Loucy (cell line): ENCODE data around the gene SMOC2.

Experiments
- H2AFZ ChIP-seq: fragments of 200-600 bp; sonication (generic); 2 replicates; pipeline ENCODE4 v1.6.0; 2016; ENCODE audit warnings: antibody characterized with exemption, mild to moderate bottlenecking, low read length, moderate library complexity
- H3F3A ChIP-seq: fragments of 200-600 bp; 2 replicates; pipeline ENCODE4 v1.6.0; 2016; ENCODE audit warnings: antibody characterized with exemption, low read depth, mild to moderate bottlenecking
- H3K27me3 ChIP-seq: fragments of 200-600 bp; sonication (generic); 2 replicates; pipeline ENCODE4 v1.6.1; 2014; ENCODE audit warnings: low read length, mild to moderate bottlenecking; ENCODE audit not compliant: insufficient read depth, poor library complexity, severe bottlenecking
- H3K36me3 ChIP-seq: fragments of 200-600 bp; sonication (generic); 2 replicates; pipeline ENCODE4 v1.6.1; 2016; ENCODE audit warnings: low read length; ENCODE audit not compliant: insufficient read depth
- H3K4me1 ChIP-seq: fragments of 200-600 bp; sonication (generic); 2 replicates; pipeline ENCODE4 v1.5.1; 2014; ENCODE audit warnings: low read length, mild to moderate bottlenecking; ENCODE audit not compliant: insufficient read depth, poor library complexity, severe bottlenecking
- H3K4me2 ChIP-seq: fragments of 200-600 bp; sonication (generic); 2 replicates; pipeline ENCODE4 v1.6.0; 2014; ENCODE audit warnings: antibody characterized with exemption, low read length, low read depth, mild to moderate bottlenecking; ENCODE audit not compliant: poor library complexity, severe bottlenecking
- H3K4me3 ChIP-seq: fragments of 200-600 bp; sonication (generic); 2 replicates; pipeline ENCODE4 v1.5.1; 2014; ENCODE audit warnings: low read length, mild to moderate bottlenecking, mixed read lengths; ENCODE audit not compliant: poor library complexity, severe bottlenecking
- H3K79me2 ChIP-seq: fragments of 200-600 bp; sonication (generic); 2 replicates; pipeline ENCODE4 v1.6.1; 2014; ENCODE audit warnings: low read length; ENCODE audit not compliant: insufficient read depth
- H3K9ac ChIP-seq: fragments of 200-600 bp; sonication (generic); 2 replicates; pipeline ENCODE4 v1.6.0; 2014; ENCODE audit warnings: mild to moderate bottlenecking, low read depth, low read length, moderate library complexity; ENCODE audit not compliant: poor library complexity, severe bottlenecking
- H3K9me2 ChIP-seq: fragments of 200-600 bp; sonication (generic); replicated peaks from 2 replicates; pipeline ENCODE4 v1.6.1; 2016; ENCODE audit warnings: low read depth, low read length, mixed read lengths
- H3K9me3 ChIP-seq: fragments of 200-600 bp; sonication (generic); 2 replicates; pipeline ENCODE4 v1.6.1; 2014; ENCODE audit warnings: mild to moderate bottlenecking, antibody characterized with exemption, low read length, low read depth; ENCODE audit not compliant: insufficient read depth
- H4K20me1 ChIP-seq: fragments of 200-600 bp; sonication (generic); 2 replicates; pipeline ENCODE4 v1.6.0; 2014; ENCODE audit warnings: antibody characterized with exemption, low read length, mild to moderate bottlenecking; ENCODE audit not compliant: insufficient read depth, poor library complexity, severe bottlenecking
- EZH2phosphoT487 ChIP-seq: fragments of 200-600 bp; IDR thresholded peaks from 2 replicates; pipeline ENCODE4 v1.6.1; 2018; ENCODE audit warnings: antibody characterized with exemption, mild to moderate bottlenecking, moderate library complexity, borderline replicate concordance
- TF ChIP-seq, protein P1 (sequence below): fragments of 200-600 bp; sonication (generic); conservative IDR thresholded peaks from 2 replicates; pipeline ENCODE4 v1.5.1; 2014; ENCODE audit warnings: mild to moderate bottlenecking, antibody characterized with exemption, low read length

Gene SMOC2

GRCh38 chr6:168410554-168411011 is 30.4 kb upstream of the SMOC2 start:
- no peaks in the 10 kb centered on the region for H3K9me2 ChIP-seq
- no peak overlapping the region for H3K4me2 ChIP-seq
- H3K4me1 ChIP-seq: no peaks in the 10 kb centered on the region
- no peaks in the 10 kb centered on the region for H3K79me2 ChIP-seq
- H4K20me1 ChIP-seq: no peaks in the 10 kb centered on the region
- no peak for TF ChIP-seq EZH2phosphoT487
- TF ChIP-seq, protein P1, sequence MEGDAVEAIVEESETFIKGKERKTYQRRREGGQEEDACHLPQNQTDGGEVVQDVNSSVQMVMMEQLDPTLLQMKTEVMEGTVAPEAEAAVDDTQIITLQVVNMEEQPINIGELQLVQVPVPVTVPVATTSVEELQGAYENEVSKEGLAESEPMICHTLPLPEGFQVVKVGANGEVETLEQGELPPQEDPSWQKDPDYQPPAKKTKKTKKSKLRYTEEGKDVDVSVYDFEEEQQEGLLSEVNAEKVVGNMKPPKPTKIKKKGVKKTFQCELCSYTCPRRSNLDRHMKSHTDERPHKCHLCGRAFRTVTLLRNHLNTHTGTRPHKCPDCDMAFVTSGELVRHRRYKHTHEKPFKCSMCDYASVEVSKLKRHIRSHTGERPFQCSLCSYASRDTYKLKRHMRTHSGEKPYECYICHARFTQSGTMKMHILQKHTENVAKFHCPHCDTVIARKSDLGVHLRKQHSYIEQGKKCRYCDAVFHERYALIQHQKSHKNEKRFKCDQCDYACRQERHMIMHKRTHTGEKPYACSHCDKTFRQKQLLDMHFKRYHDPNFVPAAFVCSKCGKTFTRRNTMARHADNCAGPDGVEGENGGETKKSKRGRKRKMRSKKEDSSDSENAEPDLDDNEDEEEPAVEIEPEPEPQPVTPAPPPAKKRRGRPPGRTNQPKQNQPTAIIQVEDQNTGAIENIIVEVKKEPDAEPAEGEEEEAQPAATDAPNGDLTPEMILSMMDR: no peak
- H3K36me3 ChIP-seq: no peaks in the 10 kb centered on the region
- H3K4me3 ChIP-seq: no peak overlapping the region
- no peaks in the 10 kb centered on the region for H3K27me3 ChIP-seq
- H3K9ac ChIP-seq: no peak overlapping the region
- no peak overlapping the region for H2AFZ ChIP-seq
- no peaks in the 10 kb centered on the region for H3F3A ChIP-seq
- peaks cover 8% of the 10 kb centered on the region; the same call in 1 of the 2 replicates for H3K9me3 ChIP-seq

- Histone ChIP-seq H3K9me3 (peaks cover 8% of the 10 kb centered on the region; the same call in 1 of the 2 replicates), H3K36me3 (no peaks in the 10 kb centered on the region), H3K4me2 (no peak overlapping the region), H3F3A (no peaks in the 10 kb centered on the region), H3K4me1 (no peaks in the 10 kb centered on the region), H4K20me1 (no peaks in the 10 kb centered on the region), H3K9ac (no peak overlapping the region), H3K79me2 (no peaks in the 10 kb centered on the region), H3K27me3 (no peaks in the 10 kb centered on the region), H3K4me3 (no peak overlapping the region), H2AFZ (no peak overlapping the region), H3K9me2 (no peaks in the 10 kb centered on the region)
- TF ChIP-seq, protein P1: no peak
- no peak for TF ChIP-seq EZH2phosphoT487
Observed at GRCh38 chr6:168411130-168411529, 29.9 kb upstream of the SMOC2 start.

- Histone ChIP-seq H3K9me3 (peaks cover 11% of the 10 kb centered on the region; the same call in 1 of the 2 replicates), H3K4me2 (no peak overlapping the region), H2AFZ (no peak overlapping the region), H3K4me3 (no peak overlapping the region), H3K9me2 (no peaks in the 10 kb centered on the region), H3F3A (no peaks in the 10 kb centered on the region), H3K9ac (no peak overlapping the region), H3K27me3 (no peaks in the 10 kb centered on the region), H4K20me1 (no peaks in the 10 kb centered on the region), H3K36me3 (no peaks in the 10 kb centered on the region), H3K79me2 (no peaks in the 10 kb centered on the region), H3K4me1 (no peaks in the 10 kb centered on the region)
- no peak for TF ChIP-seq EZH2phosphoT487
- TF ChIP-seq, protein P1: no peak
Observed at GRCh38 chr6:168411793-168412192, 29.2 kb upstream of the SMOC2 start.
